ENCODE results near the gene ANXA2R. TPM values are rescaled to one million over a fixed set of nuclear protein-coding genes. Genes with fewer than 3 reads are reported as not detected.
"Not testable (repeated sequence)": the region's sequence is repeated elsewhere in the genome, so short reads cannot be mapped to it uniquely, and the experiment has no call there.

The ANXA2R gene
- total RNA-seq, 2 donors from 2014 or later, result 1.1 to 1.3 TPM

GRCh38 chr5:43061352-43062075 lies 21.4 kb upstream of the ANXA2R start:
- DNase-seq, result no peak
- Histone ChIP-seq H3K27ac (no peak overlapping the region), H3K4me3 (no peak overlapping the region), H3K4me1 (no peaks in the 10 kb centered on the region), H3K9me3 (no peaks in the 10 kb centered on the region), H3K9ac (ENCODE audit: low read depth in 2 of 2, low read length in 2 of 2) (no peak overlapping the region), H3K36me3 (no peaks in the 10 kb centered on the region), H3K27me3 (no peaks in the 10 kb centered on the region)
- intact Hi-C loops (cut with DNase I), result no loop called here
- TF ChIP-seq CTCF (IDR thresholded peaks at IDR 0.05), result no peak

GRCh38 chr5:43060020-43060419 lies 19.9 kb upstream of the ANXA2R start:
- H3K27ac ChIP-seq; H3K27me3 ChIP-seq; H3K9me3 ChIP-seq; H3K36me3 ChIP-seq; H3K4me3 ChIP-seq; DNase-seq; H3K9ac ChIP-seq (ENCODE audit: low read depth in 2 of 2, low read length in 2 of 2); H3K4me1 ChIP-seq; intact Hi-C loops (cut with DNase I): not testable (repeated sequence)

- H3K9ac ChIP-seq (ENCODE audit: low read depth in 2 of 2, low read length in 2 of 2); H3K36me3 ChIP-seq; intact Hi-C loops (cut with DNase I); H3K27me3 ChIP-seq; DNase-seq; H3K4me1 ChIP-seq; H3K9me3 ChIP-seq; H3K4me3 ChIP-seq; H3K27ac ChIP-seq: not testable (repeated sequence)
These were observed 15.0 kb upstream of the ANXA2R start for GRCh38 chr5:43055098-43055497.

- DNase-seq, result no peak
- Histone ChIP-seq H3K27me3 (no peaks in the 10 kb centered on the region), H3K9ac (ENCODE audit: low read depth in 2 of 2, low read length in 2 of 2) (no peak overlapping the region), H3K4me3 (no peak overlapping the region), H3K27ac (no peak overlapping the region), H3K9me3 (no peaks in the 10 kb centered on the region), H3K36me3 (no peaks in the 10 kb centered on the region), H3K4me1 (no peaks in the 10 kb centered on the region)
- intact Hi-C loops (cut with DNase I), result no loop called here
- no peak for TF ChIP-seq CTCF (IDR thresholded peaks at IDR 0.05)
These were observed 11.6 kb upstream of the ANXA2R start for GRCh38 chr5:43051684-43052083.

GRCh38 chr5:43050384-43050783 lies 10.3 kb upstream of the ANXA2R start:
- DNase-seq, result no peak
- no peak for TF ChIP-seq CTCF (IDR thresholded peaks at IDR 0.05)
- H3K9me3 ChIP-seq, result no peaks in the 10 kb centered on the region

GRCh38 chr5:43049236-43049635 lies 9.1 kb upstream of the ANXA2R start:
- H3K36me3 ChIP-seq, result no peaks in the 10 kb centered on the region
- no peak overlapping the region for H3K4me3 ChIP-seq
- TF ChIP-seq CTCF (IDR thresholded peaks at IDR 0.05), result no peak
- no peak overlapping the region for H3K9ac ChIP-seq (ENCODE audit: low read depth in 2 of 2, low read length in 2 of 2)
- no peak for DNase-seq
- H3K27me3 ChIP-seq, result no peaks in the 10 kb centered on the region
- no peak overlapping the region for H3K27ac ChIP-seq
- H3K9me3 ChIP-seq, result no peaks in the 10 kb centered on the region
- intact Hi-C loops (cut with DNase I), result no loop called here
- no peaks in the 10 kb centered on the region for H3K4me1 ChIP-seq

More at GRCh38 chr5:43050384-43050783, 10.3 kb upstream of the ANXA2R start:
- H3K27me3 ChIP-seq, result no peaks in the 10 kb centered on the region
- no peak overlapping the region for H3K9ac ChIP-seq (ENCODE audit: low read depth in 2 of 2, low read length in 2 of 2)
- no peaks in the 10 kb centered on the region for H3K4me1 ChIP-seq
- H3K27ac ChIP-seq, result no peak overlapping the region
- no peak overlapping the region for H3K4me3 ChIP-seq
- intact Hi-C loops (cut with DNase I), result no loop called here
- H3K36me3 ChIP-seq, result no peaks in the 10 kb centered on the region

Measured in colonic mucosa (tissue), 4 donors.